ENCODE results near the gene RUNX2.

The RUNX2 gene

DNA sequence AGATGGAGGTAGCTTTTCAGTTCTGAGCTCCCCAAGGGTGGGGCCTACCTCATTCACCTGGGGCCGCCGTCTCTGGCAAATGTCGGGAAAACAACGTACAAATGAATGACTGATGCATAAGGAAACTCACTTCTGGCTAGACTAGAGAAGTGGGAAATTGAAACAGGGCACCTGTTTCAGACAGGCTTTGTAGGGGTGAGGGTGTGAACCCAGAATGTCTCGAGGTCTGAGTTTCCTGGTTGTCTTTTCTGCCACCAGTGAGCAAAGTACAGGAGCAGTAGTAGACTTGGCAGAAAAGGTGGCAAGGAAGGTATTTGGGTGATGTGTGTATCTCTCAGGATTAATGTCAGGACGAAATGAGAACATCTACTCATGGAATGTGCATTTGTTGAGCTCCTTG lies 379.0 kb downstream of the RUNX2 start:
- in situ Hi-C loops (cut with HindIII; ENCODE audit: low pct_ligation_motif_present, low sequenced_read_pairs), result loop anchor here (25.0 kb wide), 1 partner anchor 270 kb away; no protein-coding TSS in a partner anchor
- no peaks in the 10 kb centered on the region for H3K27me3 ChIP-seq (replicated peaks)
- TF ChIP-seq, protein P1, sequence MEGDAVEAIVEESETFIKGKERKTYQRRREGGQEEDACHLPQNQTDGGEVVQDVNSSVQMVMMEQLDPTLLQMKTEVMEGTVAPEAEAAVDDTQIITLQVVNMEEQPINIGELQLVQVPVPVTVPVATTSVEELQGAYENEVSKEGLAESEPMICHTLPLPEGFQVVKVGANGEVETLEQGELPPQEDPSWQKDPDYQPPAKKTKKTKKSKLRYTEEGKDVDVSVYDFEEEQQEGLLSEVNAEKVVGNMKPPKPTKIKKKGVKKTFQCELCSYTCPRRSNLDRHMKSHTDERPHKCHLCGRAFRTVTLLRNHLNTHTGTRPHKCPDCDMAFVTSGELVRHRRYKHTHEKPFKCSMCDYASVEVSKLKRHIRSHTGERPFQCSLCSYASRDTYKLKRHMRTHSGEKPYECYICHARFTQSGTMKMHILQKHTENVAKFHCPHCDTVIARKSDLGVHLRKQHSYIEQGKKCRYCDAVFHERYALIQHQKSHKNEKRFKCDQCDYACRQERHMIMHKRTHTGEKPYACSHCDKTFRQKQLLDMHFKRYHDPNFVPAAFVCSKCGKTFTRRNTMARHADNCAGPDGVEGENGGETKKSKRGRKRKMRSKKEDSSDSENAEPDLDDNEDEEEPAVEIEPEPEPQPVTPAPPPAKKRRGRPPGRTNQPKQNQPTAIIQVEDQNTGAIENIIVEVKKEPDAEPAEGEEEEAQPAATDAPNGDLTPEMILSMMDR (IDR thresholded peaks at IDR 0.05; ENCODE audit: low read depth, low read length, missing control alignments), result no peak
- no peak for DNase-seq
- no peaks in the 10 kb centered on the region for H3K36me3 ChIP-seq (replicated peaks)
- H3K4me3 ChIP-seq (ENCODE audit: low read depth, low read length), result no peak overlapping the region
- H3K27ac ChIP-seq, result no peak overlapping the region

- no peak overlapping the region for H3K27ac ChIP-seq
- TF ChIP-seq, protein P1 (IDR thresholded peaks at IDR 0.05; ENCODE audit: low read depth, low read length, missing control alignments), result no peak
- in situ Hi-C loops (cut with HindIII; ENCODE audit: low pct_ligation_motif_present, low sequenced_read_pairs), result loop anchor here (25.0 kb wide), 1 partner anchor 272 kb away; no protein-coding TSS in a partner anchor
- H3K4me3 ChIP-seq (ENCODE audit: low read depth, low read length), result no peak overlapping the region
- DNase-seq, result no peak
- no peaks in the 10 kb centered on the region for H3K27me3 ChIP-seq (replicated peaks)
- H3K36me3 ChIP-seq (replicated peaks), result no peaks in the 10 kb centered on the region
These were observed 381.7 kb downstream of the RUNX2 start for GRCh38 chr6:45709781-45710220.

GRCh38 chr6:45710304-45710821 lies 382.2 kb downstream of the RUNX2 start:
- DNase-seq, result no peak
- Histone ChIP-seq H3K36me3 (replicated peaks) (no peaks in the 10 kb centered on the region), H3K4me3 (ENCODE audit: low read depth, low read length) (no peak overlapping the region), H3K27ac (peak overlapping the region; percentile 12), H3K27me3 (replicated peaks) (no peaks in the 10 kb centered on the region)
- TF ChIP-seq, protein P1 (IDR thresholded peaks at IDR 0.05; ENCODE audit: low read depth, low read length, missing control alignments), result no peak
- in situ Hi-C loops (cut with HindIII; ENCODE audit: low pct_ligation_motif_present, low sequenced_read_pairs), result loop anchor here (25.0 kb wide), 1 partner anchor 273 kb away; no protein-coding TSS in a partner anchor

DNA sequence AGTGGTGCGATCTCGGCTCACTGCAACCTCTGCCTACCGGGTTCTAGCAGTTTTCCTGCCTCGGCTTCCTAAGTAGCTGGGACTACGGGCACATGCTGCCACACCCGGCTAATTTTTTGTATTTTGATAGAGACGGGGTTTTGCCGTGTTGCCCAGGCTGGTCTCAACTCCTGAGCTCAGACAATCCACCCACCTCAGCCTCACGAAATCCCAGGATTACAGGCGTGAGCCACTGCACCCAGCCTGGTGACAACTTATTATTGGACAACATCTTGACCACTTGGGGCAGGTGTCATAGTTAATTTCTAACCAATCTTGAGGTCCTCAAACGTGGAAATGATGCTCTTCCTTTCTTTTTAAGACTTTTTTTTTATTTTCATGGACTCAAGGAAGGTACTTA lies 383.9 kb downstream of the RUNX2 start:
- DNase-seq, result no peak
- H3K27me3 ChIP-seq (replicated peaks), result no peaks in the 10 kb centered on the region
- H3K27ac ChIP-seq, result no peak overlapping the region
- in situ Hi-C loops (cut with HindIII; ENCODE audit: low pct_ligation_motif_present, low sequenced_read_pairs), result loop anchor here (25.0 kb wide), 1 partner anchor 275 kb away; no protein-coding TSS in a partner anchor
- H3K4me3 ChIP-seq (ENCODE audit: low read depth, low read length), result no peak overlapping the region
- no peaks in the 10 kb centered on the region for H3K36me3 ChIP-seq (replicated peaks)
- TF ChIP-seq, protein P1 (IDR thresholded peaks at IDR 0.05; ENCODE audit: low read depth, low read length, missing control alignments), result no peak

GRCh38 chr6:45712786-45713185 lies 384.7 kb downstream of the RUNX2 start:
- no peaks in the 10 kb centered on the region for H3K27me3 ChIP-seq (replicated peaks)
- H3K4me3 ChIP-seq (ENCODE audit: low read depth, low read length), result no peak overlapping the region
- TF ChIP-seq, protein P1 (IDR thresholded peaks at IDR 0.05; ENCODE audit: low read depth, low read length, missing control alignments), result no peak
- H3K36me3 ChIP-seq (replicated peaks), result no peaks in the 10 kb centered on the region
- in situ Hi-C loops (cut with HindIII; ENCODE audit: low pct_ligation_motif_present, low sequenced_read_pairs), result loop anchor here (25.0 kb wide), 1 partner anchor 275 kb away; no protein-coding TSS in a partner anchor
- no peak for DNase-seq
- H3K27ac ChIP-seq, result no peak overlapping the region
